Activated CD4-positive, alpha-beta T cell treated with anti-CD3 and anti-CD28 coated beads, Interleukin-10, Interleukin-2, amounts not matched to agents 100 ng/mL and 50 ng/mL, durations not matched to agents 16 hours and 8 hours (primary cell): ENCODE measurements around the gene SFXN5.

ENCODE experiments used
- DNase-seq: peaks from one replicate; pipeline ENCODE4 v3.0.0-alpha.2; 2020

Gene SFXN5

DNA sequence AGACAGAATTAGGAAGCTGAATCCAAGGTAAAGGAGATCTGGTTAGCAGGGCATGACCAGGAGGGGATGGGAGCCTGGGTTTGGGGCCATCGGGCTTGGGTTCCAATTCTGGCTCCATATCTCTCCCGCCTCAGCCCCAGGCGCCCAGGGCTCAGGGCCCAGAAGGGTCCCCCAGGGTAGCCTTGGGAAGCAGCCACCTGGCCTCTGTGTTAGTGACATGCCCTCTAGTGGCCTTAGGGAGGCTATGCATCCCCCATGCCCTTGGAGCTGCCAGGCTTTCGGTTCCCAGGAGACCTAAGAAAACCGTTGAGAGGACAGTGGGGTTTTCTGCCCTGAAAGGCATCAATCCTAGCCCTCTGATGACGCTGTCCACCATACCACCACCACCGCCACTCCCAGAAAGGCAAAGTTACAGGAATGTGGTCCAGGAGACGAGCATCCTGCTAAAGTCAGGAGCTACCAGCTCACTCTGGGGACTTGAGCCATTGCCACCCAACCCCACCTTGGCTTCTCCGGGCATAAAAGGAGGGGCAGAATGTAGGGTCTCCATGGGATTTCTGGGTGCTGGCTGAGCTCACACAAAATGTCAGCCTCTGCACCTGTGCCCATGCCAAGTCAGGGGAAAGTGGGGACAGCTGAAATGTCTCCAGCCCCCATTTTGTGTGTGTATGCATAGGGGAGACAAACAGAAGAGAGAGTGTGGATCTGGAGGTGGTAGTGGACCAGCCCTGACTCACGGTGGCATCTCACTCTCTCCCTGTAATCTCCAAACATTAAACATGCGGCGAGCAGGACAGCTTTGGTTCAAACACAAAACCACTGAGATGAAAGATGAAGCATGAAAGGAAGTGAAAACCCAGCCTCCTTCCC lies 97.7 kb downstream of the SFXN5 start:
- peak; percentile 56 for DNase-seq

DNA sequence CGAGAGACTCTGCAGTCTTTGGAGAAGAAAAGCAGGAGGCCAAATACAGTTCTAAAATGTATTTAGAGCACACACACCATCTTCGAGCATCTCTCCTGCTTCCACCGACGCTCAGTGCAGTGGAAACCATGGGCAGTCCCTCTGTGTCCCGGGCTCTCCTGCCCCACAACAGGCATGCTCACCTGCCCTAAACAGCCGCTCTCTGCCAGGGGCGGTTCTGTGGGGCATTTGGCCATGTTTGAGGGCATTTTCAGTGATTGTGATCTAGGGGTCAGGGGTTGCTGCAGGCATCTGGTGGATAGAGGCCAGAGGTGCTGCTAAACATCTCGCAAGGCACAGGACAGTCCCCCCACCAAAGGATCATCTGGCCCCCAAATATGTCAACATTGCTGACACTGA lies 98.4 kb downstream of the SFXN5 start:
- DNase-seq, result no peak

DNA sequence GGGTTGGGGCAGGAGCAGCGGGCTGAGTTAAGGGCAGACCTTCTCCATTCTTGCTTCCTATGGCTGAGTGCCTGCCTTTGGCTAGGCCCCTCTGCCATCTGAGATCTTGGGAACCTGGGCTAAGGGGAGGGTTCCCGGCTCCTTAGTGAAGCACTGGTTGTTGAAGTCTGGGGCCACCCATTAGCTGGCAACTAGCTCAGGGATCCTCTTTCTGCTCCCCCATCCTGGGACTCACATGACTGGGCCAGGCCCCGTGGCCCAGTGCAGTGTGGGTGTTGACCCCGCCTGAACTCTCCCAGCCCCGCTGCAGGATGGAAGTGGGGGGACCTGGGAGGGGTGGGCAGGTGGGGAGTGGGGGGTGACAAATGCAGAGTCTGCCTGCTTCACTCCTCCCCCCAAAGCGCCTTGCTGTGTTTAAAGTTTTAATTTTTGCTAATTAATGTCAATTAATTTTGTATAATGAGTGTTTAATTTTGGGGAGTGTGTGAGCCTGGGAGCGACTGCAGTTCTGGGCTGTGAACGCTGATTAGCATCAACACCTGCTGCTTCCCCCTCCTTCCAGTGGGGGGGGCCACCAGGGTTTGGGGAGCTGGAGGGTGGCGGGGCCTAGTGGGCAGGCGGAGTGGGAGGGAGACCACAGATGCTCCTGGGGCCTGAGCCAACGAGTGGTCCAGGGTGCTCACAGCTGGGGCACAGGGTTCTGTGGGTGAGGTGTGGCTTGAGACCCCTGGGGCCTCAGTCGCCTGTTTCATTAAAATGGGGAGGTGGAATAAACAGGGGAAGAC lies 99.0 kb downstream of the SFXN5 start:
- no peak for DNase-seq

DNA sequence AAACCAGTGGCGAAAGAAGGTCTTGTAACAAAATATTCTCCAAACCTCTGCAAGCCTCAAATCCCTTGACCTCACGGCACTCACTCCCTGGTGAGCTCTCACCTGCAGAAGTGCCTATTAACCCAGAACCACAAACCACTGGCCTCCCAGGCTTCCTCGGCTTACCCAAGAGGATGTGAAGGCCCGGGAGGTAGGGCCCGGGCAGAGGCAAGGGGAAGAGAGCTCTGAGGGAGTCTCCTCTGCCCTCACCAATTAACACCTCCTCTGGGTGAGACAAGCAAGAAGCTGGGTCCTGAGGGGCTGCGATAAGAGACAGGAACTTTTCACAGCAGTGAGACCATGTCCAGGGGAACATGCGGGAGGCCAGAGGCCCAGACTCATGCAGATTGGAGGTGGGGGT lies 100.5 kb downstream of the SFXN5 start:
- no peak for DNase-seq

DNA sequence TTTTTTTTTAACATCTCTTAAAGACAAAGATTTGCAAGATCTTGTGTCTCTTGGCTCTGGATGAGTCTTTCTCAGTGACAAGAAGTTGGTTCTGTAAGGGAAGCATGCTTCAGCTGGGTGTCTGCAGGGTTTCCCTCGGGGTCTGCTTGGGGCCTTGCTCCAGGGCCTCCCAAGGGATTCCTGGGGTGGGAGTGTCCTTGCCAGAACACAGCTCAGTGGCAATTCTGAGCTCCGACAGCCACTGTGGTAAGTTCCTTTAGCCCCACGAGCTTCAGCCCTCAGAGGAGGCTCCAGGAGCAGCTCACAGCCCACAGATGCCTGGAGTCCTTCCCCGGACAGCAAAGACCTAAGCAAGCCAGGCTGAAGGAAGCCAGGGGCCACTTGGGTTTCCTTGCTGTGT lies 101.8 kb downstream of the SFXN5 start:
- DNase-seq, result no peak

DNA sequence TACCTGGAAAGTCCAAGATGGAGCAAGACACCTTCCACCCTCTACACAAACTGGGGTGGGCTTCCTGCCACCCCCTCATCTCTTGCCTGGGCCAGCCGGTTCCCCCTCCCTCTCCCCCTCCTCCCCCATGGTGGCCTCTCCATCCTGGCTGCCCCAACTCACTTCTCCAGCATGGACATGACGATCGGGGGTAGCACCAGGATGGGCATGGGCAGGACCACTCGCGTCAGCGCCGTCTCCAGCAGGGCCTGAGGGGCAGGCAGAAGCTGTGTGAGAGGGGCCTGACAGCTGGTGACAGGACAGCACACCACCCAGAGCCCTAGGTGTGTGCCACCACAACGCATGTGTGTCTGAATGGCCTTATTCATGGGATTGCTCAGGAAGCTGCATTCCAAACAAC lies 103.2 kb downstream of the SFXN5 start:
- no peak for DNase-seq

DNA sequence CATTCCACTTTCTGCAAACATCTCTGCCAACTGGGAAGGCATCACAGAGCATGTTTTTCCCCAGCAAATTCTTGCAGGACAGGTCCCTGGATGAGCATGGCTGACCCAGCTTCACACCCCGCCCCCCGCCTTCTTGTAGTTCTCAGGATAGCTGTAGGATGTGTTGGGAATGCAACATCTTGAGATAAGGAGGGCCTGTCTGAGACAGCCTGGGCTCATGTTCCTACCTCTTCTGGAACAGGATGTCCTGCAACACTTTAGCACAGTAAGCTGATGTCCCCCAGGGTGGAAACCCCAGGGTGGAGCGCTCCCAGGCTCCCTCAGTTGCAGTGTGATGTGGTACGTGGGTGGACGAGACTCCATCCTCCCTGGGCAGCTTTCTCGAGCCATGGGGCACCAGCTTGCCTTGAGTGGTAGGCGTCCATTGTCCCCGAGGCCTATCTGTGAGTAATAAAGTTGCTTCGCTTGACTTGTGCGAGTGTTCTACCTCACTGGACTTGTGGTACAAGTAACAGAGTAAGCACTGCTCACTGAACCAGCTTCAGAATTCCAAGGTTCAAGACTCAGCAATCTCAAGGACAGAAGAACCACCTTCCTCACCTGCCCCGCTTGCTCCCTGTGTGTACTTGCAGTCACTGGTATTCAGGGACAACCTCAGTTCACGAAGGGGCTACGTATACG lies 105.6 kb downstream of the SFXN5 start:
- DNase-seq, result no peak

DNA sequence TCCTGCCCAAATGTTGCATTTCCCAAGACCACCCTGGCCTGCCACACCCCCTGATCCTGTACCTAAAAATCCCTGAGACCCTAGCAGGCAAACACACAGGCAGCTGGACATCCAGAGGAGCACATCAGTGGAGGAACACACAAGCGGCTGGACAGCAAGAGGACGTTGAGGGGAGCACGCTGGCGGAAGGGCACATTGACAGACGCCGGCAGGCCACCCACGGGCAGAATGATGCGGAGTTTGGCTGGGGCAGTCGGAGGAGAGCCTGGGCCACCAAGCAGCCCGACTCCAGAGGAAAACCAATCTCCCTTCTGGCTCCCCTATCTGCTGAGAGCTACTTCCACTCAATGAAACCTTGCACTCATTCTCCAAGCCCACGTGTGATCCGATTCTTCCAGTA lies 106.5 kb downstream of the SFXN5 start:
- DNase-seq, result no peak

DNA sequence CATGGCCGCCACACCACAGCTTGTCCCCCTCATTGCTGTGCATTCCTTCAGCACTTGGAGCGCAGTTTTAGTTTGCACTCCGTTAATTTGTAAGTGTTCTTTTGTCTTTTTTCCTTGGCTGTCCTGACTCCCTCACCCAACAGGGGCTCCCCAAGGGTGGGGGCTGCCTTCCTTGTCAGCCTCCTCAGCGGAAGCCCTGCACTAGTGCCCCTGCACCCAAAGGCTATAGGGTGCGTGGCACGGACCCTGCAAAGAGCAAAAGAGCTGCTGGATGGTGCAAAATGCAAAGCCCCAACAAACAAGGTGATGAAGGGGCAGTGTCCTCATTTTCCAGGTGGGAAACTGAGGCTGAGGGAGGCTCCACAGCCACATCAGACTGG lies 107.4 kb downstream of the SFXN5 start:
- no peak for DNase-seq

DNA sequence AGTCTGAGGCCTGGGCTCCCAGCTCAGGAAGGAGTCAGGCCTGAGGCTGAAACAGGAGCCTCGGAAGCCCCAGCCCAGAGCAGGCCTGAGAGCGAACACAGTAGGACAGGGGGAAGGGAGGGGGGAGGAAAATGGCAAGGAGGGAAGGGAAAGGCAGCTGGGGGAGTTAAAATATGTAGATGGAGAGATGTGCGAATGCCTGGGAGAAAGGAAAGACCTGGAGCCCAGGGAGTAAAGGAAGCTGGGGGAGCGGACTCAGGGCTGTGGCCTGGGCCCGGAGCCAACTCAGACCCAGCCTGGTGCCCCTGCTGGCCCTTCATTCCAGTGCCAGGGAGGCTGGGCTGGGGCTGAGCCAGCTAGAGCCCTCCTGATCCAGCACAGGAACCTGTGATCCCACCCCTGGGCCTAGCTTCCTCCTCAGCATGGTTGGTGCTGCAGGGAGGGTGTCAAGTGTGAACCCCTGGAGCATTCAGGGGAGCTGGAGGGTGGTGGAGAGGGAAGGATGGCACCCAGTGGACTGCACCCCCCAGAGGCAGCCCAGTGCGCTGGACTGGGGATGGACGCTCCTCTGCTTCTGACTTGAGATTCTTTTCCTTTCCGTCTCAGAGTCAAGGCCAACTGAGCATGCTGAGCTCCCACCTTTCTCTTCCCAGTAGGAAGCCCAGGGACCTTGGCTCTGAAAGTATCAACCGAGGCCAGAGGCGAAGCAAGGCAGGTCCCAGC lies 107.9 kb downstream of the SFXN5 start:
- DNase-seq, result no peak

DNA sequence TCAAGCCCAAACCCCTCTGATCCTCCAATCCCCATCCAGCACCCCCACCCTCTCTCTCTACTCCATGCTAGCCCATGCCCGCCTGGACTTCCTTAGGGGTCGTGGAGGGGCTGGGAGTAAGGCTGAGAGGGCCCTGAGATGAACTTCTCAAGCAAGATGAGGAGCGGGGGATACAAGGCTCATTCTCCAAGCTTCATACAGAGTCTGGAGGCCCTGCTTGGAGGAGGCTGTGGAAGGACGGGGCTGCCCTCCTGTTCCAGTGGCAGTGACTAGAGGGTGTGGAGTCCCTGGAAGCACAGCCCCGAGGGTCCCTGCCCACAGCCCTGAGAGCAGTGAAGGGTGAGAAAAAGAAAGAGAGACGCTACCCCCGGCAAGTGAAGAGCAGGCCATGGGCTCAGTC lies 108.6 kb downstream of the SFXN5 start:
- DNase-seq, result no peak

DNA sequence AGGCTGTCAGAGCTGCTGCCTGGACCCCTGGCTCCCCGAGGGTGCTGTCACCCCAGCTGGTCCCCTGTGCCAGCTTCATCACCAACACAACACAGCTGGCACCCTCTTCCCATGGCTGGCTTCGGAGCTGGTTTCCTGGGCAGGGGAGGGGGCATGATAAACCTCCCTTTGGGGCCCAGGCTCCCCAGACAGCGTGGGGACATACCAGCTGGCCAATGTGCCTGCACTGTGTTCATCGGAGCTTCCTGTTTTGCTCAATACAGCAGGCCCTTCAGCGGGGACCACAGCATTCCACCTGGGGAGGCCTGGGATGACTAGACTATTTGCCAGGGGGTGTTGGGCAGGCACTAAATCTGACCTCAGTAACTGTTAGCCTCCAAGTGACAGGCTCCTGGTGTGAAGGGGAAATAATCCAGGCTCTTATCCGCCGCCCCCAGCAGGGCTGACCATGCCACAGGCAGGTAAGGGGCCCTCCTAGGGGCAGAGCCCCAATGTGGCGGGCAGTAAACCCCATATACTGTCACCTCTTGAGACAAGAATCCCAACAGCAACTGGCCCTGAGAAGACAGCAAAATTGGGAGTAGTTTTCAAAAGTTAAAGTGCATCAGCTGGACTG lies 109.6 kb downstream of the SFXN5 start:
- DNase-seq, result no peak

DNA sequence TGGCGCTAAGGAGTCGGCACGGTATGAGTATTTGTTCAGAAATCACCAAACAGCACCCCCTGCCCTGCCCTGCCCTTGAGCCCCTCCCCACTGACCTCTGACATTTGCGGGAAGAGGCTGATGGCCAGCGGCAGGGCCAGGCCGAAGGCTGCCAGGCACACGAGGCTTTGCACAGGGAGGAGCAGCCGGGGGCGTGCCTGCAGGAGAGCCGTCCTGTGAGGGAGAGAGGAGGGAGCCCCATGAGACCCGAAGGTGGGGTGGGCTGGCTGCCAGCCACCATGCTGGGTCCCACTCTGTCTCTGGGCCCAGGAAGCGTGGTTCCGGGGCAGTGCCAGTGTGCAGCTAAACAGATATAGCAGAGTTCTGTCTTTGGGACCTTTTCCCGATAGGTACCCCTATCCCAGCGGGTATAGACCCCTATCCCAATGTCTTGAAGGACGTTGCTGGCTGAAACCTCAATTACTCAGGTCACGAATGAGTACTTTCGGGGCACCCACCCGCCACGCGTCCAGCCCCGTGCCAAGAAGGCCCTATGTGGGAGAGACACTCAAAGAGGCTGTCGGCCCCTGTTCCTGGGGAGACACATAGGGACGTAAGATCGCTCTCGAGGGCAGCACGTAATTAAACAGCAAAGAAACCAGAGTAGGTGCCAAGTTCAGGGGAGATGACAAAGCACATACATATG lies 110.3 kb downstream of the SFXN5 start:
- no peak for DNase-seq

DNA sequence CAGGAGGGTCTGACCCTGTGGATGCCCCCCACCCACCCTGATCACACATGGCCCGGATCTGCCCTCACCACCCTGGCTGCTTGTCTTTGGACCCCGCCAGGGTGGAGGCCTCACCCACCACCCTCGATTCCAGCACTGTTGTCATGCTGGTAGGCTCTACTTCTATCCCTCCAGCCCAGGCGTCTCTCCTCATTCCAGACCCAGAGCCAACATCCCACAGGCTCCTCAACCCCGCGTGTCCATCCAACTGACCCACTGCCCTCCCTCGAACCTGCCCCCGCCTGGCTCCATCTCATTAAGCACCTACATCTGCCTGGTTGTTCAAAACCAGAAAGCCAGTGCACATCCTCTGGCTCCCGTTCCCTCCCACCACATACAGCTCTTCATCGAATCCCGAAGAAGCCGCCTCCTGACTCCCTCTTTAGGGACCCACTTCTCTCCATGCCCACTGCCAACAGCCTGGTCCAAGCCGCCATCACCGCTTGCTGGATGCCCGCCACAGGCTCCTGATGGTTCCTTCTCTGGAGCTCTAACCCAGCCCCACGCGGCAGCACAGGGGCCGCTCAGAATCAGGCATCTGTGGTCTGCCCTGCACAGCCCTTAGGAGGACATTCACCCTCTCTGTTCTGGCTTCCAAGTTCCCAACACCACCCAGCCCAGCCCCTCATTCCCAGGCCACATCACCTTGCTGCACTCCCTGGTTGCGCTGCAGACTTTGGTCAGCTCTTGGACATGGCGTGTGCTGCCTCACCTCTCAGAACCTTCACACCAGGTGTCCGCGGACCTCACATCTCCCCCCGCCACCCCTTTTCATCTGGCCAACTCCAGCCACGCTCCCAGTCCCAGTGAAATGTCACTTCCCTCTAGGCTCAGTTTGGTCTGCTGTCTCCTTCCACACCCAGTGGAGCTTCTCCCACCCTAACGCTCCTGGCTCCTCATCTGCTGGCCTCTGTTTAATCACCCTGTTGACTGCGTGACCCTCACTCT lies 111.2 kb downstream of the SFXN5 start:
- no peak for DNase-seq

DNA sequence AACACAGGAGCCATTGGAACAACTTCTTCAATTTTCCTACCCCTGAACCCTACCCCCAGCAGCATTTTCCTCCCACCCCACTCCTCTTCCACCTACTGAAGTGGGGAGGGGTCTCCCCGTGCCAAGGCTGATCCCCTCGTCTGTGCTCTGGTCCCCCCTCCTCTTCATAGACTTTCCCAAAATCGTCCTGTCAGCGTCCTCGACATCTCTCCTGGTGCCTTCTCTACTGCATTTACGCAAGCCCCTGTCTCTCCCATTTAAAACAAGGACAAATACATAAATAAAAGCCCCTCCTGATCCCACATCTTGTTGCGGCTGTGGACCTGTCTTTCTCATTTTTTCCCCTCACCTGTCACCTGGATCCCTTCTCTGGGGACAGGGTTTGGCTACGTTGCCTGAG lies 112.0 kb downstream of the SFXN5 start:
- no peak for DNase-seq

DNA sequence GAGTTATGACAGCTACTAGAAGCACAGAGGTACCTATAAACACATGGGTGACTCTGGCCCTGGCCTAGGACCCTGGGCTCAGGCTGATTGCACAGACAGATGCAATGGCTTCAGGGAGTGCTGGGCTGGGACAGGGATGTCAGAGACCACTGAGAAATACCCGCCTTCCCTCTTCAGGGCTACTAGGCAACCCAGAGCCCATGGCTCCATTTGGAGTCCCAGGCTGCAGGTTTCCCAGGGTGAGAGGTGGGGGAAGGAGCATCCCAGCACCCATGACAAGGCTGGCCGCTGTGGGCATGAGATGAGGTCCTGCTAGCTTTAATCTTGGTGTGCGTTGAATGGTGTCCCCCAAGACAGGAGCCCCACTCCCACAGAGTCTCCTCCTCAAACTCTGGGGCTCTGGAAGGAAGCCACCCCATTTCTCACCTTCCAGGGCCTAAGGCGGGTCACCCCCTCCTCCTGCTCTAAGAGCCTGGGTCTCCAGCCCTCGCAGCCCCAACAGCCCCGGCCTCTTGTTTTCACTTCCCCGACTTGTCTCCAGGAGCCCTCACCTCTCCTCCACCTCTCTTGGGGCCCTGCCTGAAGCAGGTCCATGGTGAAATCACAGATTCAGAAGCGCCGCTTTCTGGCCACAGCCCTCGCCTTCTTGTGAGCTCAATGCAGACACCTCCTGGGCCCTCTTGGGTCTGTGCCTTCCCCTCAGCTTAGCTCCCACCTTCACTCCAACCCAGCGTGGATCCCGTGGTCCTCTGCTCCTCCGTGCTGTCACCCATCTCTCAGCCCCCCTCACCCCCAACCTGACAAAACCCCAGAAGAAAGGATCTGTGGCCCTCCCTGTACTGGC lies 112.7 kb downstream of the SFXN5 start:
- DNase-seq, result no peak

DNA sequence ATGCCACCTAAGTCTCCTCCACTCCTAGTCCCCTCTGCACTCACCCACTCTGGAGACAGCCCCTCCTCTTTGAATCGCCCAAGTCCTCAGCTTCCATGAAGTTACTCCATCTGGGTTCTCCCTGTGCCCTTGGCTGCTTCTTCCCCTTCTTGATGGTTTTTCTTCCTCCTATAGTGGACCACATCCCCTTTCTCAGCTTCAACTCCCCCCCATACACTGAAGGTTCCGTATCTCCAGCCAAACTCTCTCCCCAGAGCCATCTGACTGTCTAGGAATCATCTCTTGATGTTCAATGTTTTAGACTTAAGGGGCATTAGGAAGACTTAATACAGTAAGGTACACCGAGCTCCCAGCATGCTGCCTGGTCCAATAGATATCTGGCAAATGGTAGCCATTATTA lies 114.6 kb downstream of the SFXN5 start:
- no peak for DNase-seq

DNA sequence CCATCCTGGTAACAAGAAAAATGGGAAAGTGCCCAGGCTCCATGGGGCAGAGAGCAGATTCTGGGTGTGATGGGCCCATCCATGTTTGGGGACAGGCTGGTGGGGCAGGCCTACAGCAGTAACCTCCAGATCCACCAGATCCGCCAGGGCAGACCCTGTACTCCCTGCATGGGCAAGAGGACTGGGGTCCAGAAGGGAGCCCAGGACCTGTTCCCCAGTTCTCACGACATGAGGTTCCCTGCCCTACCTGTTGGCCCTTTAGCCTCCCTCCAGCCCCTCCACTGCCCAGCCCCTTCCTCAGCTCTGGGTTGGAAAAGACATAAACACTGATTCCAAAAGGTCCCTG lies 115.5 kb downstream of the SFXN5 start:
- no peak for DNase-seq

DNA sequence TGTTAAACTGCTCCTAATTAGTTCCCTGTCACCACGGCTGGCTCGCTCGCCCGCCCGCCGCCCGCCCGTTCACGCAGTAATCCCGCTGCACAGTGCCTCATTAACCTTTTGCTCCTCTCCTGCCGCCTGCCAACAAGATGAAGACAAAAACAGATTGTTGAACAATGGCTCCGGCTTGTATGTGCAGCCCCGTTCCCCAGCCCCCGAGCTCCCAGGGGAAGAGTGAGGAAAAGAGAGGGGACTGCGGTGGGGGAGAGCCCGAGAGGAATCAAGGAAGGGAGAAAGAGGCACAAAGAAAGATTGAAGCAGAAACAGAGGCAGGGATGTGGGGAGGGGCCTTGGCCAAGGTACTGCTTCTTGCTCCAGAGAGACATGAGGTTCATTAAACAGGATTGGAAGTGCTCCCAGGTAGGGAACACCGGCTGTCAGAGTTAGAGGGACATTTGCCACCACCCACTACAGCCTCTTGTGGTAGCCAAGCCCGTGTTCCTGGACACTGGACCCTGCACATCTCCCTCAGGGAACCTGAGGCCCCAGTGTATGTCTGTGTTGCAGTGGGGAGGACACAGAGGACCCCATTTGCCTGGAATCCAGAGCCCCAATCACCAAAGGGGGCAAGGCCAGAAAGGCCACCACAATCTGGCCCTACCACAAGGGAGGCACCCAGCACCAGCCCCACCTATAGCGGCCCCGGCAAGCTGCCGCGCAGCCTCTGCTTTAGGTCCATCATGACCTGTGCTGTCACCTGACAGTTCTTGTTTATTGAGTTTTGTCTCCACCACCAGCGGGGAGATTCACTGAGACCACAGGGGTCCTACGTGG lies 116.1 kb downstream of the SFXN5 start:
- DNase-seq, result no peak
